ENCODE measurements around the gene CAPZB.

Gene CAPZB

DNA sequence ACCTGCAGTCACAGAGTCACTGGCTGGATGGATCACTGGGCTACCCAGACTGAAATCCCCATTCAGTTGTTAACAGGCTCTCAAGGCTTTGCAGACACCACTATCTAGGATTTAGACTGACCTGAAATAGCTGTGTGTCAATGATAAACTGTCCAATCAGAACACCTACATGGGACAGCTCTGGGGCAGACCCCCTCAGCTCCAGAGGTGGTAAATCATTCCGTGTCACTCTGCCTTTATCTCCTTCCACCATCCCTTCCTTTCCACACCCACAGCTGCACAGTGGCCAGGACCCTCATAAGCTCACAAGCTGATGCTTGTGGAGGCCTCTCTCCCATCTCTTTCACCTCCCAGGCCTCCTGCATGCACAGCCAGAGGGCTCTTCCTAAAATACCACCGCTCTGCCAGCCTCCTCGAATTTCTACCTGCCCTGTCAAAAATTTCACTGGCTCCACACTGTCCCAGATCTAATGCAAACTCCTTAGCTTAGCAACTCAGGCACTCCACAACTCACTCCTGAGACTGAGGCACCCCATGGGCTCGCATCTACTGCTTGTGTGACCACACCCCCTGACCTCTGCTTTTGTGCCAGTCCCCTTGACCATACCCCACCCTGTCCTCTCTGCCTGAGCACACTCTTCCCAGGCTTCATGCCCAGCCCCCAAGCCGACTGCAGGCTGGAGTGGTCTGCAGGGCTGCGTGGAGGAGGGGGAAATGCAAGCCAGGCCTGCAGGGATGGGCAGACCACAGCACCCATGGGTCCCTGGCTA, 5.8 kb downstream of the CAPZB start:
- TF ChIP-seq, protein P1, sequence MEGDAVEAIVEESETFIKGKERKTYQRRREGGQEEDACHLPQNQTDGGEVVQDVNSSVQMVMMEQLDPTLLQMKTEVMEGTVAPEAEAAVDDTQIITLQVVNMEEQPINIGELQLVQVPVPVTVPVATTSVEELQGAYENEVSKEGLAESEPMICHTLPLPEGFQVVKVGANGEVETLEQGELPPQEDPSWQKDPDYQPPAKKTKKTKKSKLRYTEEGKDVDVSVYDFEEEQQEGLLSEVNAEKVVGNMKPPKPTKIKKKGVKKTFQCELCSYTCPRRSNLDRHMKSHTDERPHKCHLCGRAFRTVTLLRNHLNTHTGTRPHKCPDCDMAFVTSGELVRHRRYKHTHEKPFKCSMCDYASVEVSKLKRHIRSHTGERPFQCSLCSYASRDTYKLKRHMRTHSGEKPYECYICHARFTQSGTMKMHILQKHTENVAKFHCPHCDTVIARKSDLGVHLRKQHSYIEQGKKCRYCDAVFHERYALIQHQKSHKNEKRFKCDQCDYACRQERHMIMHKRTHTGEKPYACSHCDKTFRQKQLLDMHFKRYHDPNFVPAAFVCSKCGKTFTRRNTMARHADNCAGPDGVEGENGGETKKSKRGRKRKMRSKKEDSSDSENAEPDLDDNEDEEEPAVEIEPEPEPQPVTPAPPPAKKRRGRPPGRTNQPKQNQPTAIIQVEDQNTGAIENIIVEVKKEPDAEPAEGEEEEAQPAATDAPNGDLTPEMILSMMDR (IDR thresholded peaks at IDR 0.05), result no peak

DNA sequence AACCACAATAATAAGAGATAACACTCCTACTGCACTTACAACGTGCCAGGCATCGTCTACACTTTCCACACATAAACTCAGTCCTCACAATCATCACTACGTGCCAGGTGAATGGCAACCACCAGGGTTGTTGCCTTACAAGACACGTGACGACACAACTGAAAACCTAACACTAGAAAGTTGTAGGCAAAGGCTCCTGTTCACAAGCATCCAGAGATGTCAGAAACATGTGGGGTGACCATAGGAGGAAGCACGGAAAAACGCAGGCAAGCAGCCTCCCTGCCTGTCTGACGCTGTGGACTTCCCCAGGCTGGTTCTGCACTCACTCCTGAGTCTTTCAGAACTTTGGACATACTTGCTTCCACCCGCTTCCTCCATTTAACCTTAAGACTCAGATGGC, 7.0 kb downstream of the CAPZB start:
- TF ChIP-seq, protein P1 (IDR thresholded peaks at IDR 0.05), result no peak

DNA sequence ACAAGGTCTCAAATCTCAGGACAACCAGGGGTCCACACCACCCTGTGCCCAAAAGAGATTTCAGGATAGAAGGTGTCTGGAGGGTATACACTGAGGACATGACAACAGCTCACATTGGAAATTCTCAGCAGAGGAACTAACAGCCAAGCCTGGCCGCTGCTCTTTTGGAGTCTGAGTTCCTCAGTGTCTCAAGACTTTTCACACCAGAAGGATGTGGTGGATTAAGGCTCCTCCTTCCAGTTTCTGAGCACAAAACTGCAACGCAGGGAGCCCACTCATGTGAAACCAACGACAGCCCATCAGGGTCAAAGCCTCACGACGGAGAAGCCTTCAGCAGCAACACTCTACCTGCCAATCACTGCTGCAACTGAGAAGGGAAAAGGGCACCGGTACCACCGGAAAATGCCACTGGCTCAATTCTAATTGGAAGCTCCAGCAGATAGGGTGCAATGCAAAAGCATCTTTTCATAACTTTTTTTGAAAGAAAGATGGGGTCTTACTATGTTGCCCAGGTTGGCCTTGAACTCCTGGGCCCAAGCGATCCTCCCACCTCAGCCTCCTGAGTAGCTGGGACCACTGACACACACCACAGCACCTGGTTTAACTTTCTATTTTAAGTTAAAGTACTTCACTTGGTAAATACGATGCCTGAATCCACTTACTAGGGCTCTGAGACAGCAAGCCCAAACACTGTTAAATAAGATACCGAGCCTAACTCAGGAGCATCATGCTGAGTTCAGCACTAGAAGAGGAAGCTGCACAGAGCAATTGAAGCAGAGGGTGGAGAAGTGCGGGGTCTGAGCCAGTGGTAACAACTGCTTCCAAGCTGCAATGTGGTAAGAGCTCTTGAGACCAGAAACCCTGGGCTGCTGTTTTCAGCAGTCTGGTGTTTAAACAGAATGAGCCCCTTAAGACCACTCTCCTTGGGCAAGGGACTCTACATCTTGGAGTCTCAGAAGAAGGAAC, 7.8 kb downstream of the CAPZB start:
- TF ChIP-seq, protein P1 (IDR thresholded peaks at IDR 0.05), result no peak

DNA sequence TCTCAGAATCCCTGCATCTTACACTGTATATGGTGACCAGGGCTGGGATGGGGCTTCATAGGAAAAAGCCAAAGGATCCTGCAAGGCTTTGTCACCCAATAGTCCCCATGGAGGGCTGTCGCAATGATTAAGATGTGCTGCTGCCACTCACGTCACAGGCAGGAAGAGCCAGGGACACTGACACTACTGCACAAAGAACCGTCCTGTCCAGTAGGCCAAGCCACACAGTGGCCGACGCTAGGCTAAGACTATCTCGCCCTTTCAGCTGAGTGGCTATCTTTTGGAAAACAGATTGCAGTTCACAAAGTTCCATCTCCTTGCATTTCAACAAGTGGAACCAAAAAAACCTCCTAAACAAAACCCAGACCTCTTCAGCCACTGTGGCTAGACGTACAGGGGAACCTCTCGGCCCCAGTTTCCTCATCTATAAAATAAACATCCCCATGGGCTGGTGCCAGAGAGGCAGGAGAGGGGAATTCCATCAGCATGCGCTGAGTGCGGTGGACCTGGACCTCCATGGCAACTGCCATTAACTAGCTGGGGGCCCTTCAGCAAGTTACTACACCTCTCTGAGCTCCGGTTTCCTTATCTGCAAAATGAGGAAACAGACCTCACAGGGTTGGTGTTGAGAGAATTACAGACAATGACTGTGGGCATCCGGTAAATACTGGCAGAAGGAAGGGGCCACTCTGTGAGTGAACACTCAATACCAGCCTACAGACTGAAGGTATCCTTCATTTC, 8.7 kb downstream of the CAPZB start:
- TF ChIP-seq, protein P1 (IDR thresholded peaks at IDR 0.05), result no peak

DNA sequence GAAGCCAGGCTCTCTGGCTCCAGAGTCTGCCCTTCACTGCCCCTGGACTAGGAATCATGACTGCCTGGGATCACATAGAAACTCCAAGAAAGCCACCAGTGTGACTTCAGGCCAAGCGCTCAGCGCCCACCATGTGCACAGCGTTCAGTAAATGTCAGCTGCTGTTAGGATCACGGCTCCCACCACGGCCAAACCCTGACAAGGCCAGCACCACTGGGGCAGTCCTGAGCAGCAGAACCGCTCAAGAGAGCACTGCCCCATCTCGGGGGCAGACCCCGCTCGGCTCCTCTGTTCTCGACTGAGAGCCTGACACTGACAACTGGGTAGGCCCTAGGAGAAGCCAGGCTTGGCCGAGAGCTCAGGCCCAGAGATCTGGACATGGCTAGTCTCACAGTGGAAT, 10.0 kb downstream of the CAPZB start:
- TF ChIP-seq, protein P1 (IDR thresholded peaks at IDR 0.05), result no peak

DNA sequence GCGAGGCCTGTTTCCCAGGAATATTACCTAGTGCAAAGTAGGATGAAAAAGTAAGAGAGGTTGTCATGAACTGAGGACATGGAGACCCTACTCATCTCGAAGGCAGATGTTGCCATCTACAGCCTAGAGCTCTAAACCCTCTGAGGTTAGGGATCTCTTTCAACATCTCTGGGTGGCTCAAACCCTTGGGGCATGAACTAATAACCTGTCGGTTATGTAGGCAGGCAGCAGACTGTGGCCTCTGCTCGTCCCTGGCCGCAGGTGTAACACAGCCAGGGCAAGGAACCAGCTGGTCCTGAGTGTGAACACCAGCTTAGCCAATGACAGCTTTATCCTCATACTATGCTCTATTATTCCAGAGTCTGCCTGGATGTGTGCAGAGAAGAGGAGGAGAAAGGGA, 13.2 kb downstream of the CAPZB start:
- TF ChIP-seq, protein P1 (IDR thresholded peaks at IDR 0.05), result no peak

DNA sequence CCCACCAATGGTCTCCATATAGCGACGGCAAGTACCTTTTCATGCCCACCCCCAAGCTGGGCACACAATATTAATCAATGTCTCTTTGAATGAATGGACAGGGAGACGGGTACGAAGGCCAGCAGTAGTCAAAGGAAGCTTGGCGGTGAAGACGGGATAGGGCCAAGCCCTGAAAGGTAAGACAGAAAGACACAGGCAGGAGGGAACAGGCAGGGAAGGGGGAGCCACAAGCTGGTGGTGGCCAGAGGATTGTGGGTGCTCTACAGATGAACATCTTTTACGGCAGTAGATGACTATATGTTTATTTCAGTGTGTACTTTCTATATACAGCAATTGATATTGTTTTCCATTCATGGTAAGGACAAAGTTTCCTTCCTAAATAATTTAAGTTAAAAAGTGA, 16.3 kb downstream of the CAPZB start:
- TF ChIP-seq, protein P1 (IDR thresholded peaks at IDR 0.05), result no peak
